ENCODE data around the gene UBE2D2. TPM values are rescaled to one million over a fixed set of nuclear protein-coding genes. Genes with fewer than 3 reads are reported as not detected.

UBE2D2 gene
- total and polyA plus RNA-seq, 2 of the 13 experiments (the other 11 are each of a cell fraction or from before 2014, with no cell fraction given): 79.1 to 109 TPM

DNA sequence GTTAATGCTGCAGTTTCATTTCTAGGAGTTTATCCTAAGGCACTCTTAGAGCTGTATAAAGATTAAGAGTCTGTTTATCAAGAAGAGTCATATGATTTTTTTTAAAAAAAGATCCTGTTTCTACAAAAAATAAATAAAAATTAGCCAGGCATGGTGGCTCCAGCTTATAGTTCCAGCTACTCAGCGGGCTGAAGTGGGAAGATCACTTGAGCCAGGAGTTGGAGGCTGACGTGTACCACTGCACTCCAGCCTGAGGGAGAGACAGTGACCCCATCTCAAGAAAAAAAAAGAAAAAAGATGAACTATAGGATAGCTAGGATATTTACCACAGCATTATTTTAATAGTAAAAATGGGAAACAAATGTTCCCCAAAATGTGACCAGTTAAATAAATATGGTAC is 3.3 kb upstream of the UBE2D2 start:
- Histone ChIP-seq H3K79me2 (ENCODE audit: insufficient read depth, low read length) (peaks cover 18% of the 10 kb centered on the region), H3K27me3 (ENCODE audit: control insufficient read depth in 1 of 2, insufficient read depth in 2 of 2, low read length in 2 of 2) (no peaks in the 10 kb centered on the region; a peak in 1 of 5 replicates), H3K27ac (ENCODE audit: extremely low read length, insufficient read depth, low read length) (no peak overlapping the region), H3K4me2 (ENCODE audit: low read depth, low read length) (no peak overlapping the region), H2AFZ (ENCODE audit: low read length) (no peak overlapping the region), H3K9ac (ENCODE audit: insufficient read depth, low read depth, low read length) (no peak overlapping the region), H3K4me3 (replicated peaks in 1 of 3; ENCODE audit: insufficient read depth in 1 of 3, low read depth in 2 of 3, low read length in 3 of 3) (no peak overlapping the region), H3K36me3 (replicated peaks in 1 of 2; ENCODE audit: control insufficient read depth in 1 of 2, insufficient read depth in 2 of 2, low read length in 2 of 2) (no peaks in the 10 kb centered on the region), H3K4me1 (ENCODE audit: insufficient read depth, low read length) (peaks cover 21% of the 10 kb centered on the region), H4K20me1 (ENCODE audit: insufficient read depth, low read length) (peaks cover 4% of the 10 kb centered on the region), H3K9me3 (ENCODE audit: low read length) (no peaks in the 10 kb centered on the region)
- FAIRE-seq: no peak
- no peak for DNase-seq (ENCODE audit: low spot score)
- ChIA-PET CTCF (ENCODE audit: low intra/inter-chr PET ratio, low total read pairs) (no interaction called here), POLR2A (interaction anchor here (0.9 to 1.6 kb wide), 2 partner anchors 8 to 41 kb away, joined by 3 read pairs; no protein-coding TSS in a partner anchor)
- in situ Hi-C loops (cut with HindIII; ENCODE audit: extremely low pct_ligation_motif_present, low pct_unique_long_range_greater_than_20kb): no loop called here
- no peak for ATAC-seq
- no TSS peak for BruUV-seq (replicated peaks)
- WGBS (ENCODE audit: low lambda C conversion rate): 88% methylated on average over 2 of the region's 2 CpGs
- intact Hi-C loops (cut with micrococcal nuclease; ENCODE audit: unreplicated experiment): no loop called here
- no peak for TF ChIP-seq ZNF432 (CRISPR knock-in tag; IDR thresholded peaks at IDR 0.05; ENCODE audit: borderline replicate concordance)
- TF ChIP-seq NFIC (IDR thresholded peaks at IDR 0.05; ENCODE audit: low read length): no peak
- no peak for TF ChIP-seq ZNF598 (CRISPR knock-in tag; IDR thresholded peaks at IDR 0.05; ENCODE audit: borderline replicate concordance)
- no peak for TF ChIP-seq MED8 (CRISPR knock-in tag; IDR thresholded peaks at IDR 0.05; ENCODE audit: insufficient replicate concordance)
- TF ChIP-seq HNRNPL (IDR thresholded peaks at IDR 0.05; ENCODE audit: low read depth, low read length): no peak
- no peak for TF ChIP-seq PAX8 (CRISPR knock-in tag; IDR thresholded peaks at IDR 0.05; ENCODE audit: borderline replicate concordance)
- no peak for TF ChIP-seq HMGA1 (CRISPR knock-in tag; conservative IDR thresholded peaks at IDR 0.05)
- no peak for TF ChIP-seq ZNF75D (CRISPR knock-in tag; IDR thresholded peaks at IDR 0.05; ENCODE audit: borderline replicate concordance)
- no peak for TF ChIP-seq ZNF317 (CRISPR knock-in tag; IDR thresholded peaks at IDR 0.05)
- no peak for TF ChIP-seq PAXIP1 (CRISPR knock-in tag; conservative IDR thresholded peaks at IDR 0.05)
- TF ChIP-seq ZFP36L2 (CRISPR knock-in tag; IDR thresholded peaks at IDR 0.05): no peak
- no peak for TF ChIP-seq ZZZ3 (CRISPR knock-in tag; IDR thresholded peaks at IDR 0.05; ENCODE audit: borderline replicate concordance)
- no peak for TF ChIP-seq ZNF136 (CRISPR knock-in tag; IDR thresholded peaks at IDR 0.05; ENCODE audit: low read depth)
- no peak for TF ChIP-seq ZNF160 (CRISPR knock-in tag; IDR thresholded peaks at IDR 0.05)
- TF ChIP-seq KDM1A (CRISPR knock-in tag; IDR thresholded peaks at IDR 0.05): no peak
- no peak for TF ChIP-seq POLR2G (IDR thresholded peaks at IDR 0.05; ENCODE audit: low read depth, low read length)
- no peak for TF ChIP-seq ZFP1 (CRISPR knock-in tag; IDR thresholded peaks at IDR 0.05)
- TF ChIP-seq ZBTB42 (CRISPR knock-in tag; IDR thresholded peaks at IDR 0.05): no peak
- TF ChIP-seq ZNF770 (CRISPR knock-in tag; IDR thresholded peaks at IDR 0.05): no peak
